HL-60 (cell line): ENCODE results near the gene ACADM.

Experiments used
- DNase-seq, 2 experiments: peaks; one replicate each; pipeline ENCODE4 v3.0.0-alpha.2; 2010 to 2020; ENCODE audit warnings: low read depth in 1 of 2, low spot score in 1 of 2
- H3K27ac ChIP-seq: fragments of 250-450 bp; sonication (Bioruptor Pico); replicated peaks from 2 replicates; pipeline ENCODE4 v1.5.1; 2020; ENCODE audit warnings: mild to moderate bottlenecking, moderate library complexity
- H3K27me3 ChIP-seq: fragments of 250-450 bp; sonication (Bioruptor Pico); 2 replicates; pipeline ENCODE4 v1.5.1; 2021; ENCODE audit warnings: mild to moderate bottlenecking, moderate library complexity; ENCODE audit not compliant: insufficient read depth, poor library complexity, severe bottlenecking
- H3K4me3 ChIP-seq: replicated peaks from 2 replicates; pipeline ENCODE4 v1.5.1; 2011; ENCODE audit warnings: mild to moderate bottlenecking, control low read depth, low read length; ENCODE audit not compliant: insufficient read depth
- GABPA ChIP-seq: IDR thresholded peaks from 2 replicates; pipeline ENCODE4 v1.6.1; 2012; ENCODE audit warnings: low read depth
- POLR2AphosphoS5 ChIP-seq: IDR thresholded peaks from 2 replicates; pipeline ENCODE4 v1.6.1; 2012; ENCODE audit warnings: low read depth
- REST ChIP-seq: IDR thresholded peaks from 2 replicates; pipeline ENCODE4 v1.6.1; 2012; ENCODE audit warnings: low read depth; ENCODE audit not compliant: insufficient replicate concordance
- SPI1 ChIP-seq: IDR thresholded peaks from 2 replicates; pipeline ENCODE4 v1.6.1; 2012; ENCODE audit warnings: low read depth, mild to moderate bottlenecking, borderline replicate concordance
- TF ChIP-seq, protein P1 (sequence below): IDR thresholded peaks from one replicate; pipeline ENCODE4 v1.5.1; 2011; ENCODE audit warnings: low read length, control low read depth, inconsistent platforms; ENCODE audit not compliant: insufficient read depth

ACADM gene

DNA sequence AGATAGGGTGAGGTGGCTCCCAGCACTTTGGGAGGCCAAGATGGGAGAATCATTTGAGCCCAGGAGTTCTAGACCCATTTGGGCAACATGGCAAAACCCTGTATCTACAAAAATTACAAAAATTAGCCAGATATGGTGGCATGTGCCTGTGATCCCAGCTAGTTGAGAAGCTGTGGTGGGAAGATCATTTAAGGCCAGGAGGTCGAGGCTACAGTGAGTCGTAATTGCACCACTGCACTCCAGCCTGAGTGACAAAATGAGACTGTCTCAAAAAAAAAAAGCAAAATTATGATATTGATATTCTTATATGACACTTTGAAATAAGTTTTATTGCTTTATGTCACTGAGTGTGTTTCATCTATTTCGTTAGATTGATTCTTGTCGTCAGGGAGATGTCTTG, 7.4 kb downstream of the ACADM start:
- Histone ChIP-seq H3K27ac (no peak overlapping the region), H3K27me3 (no peaks in the 10 kb centered on the region), H3K4me3 (no peak overlapping the region)
- no peak for DNase-seq
- TF ChIP-seq POLR2AphosphoS5 (no peak), REST (no peak), GABPA (no peak), SPI1 (no peak)
- TF ChIP-seq, protein P1, sequence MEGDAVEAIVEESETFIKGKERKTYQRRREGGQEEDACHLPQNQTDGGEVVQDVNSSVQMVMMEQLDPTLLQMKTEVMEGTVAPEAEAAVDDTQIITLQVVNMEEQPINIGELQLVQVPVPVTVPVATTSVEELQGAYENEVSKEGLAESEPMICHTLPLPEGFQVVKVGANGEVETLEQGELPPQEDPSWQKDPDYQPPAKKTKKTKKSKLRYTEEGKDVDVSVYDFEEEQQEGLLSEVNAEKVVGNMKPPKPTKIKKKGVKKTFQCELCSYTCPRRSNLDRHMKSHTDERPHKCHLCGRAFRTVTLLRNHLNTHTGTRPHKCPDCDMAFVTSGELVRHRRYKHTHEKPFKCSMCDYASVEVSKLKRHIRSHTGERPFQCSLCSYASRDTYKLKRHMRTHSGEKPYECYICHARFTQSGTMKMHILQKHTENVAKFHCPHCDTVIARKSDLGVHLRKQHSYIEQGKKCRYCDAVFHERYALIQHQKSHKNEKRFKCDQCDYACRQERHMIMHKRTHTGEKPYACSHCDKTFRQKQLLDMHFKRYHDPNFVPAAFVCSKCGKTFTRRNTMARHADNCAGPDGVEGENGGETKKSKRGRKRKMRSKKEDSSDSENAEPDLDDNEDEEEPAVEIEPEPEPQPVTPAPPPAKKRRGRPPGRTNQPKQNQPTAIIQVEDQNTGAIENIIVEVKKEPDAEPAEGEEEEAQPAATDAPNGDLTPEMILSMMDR = no peak

- TF ChIP-seq, protein P1 = no peak
- TF ChIP-seq POLR2AphosphoS5 (no peak), REST (no peak), SPI1 (no peak), GABPA (no peak)
- Histone ChIP-seq H3K4me3 (no peak overlapping the region), H3K27ac (no peak overlapping the region), H3K27me3 (no peaks in the 10 kb centered on the region)
- DNase-seq = no peak
These were observed 8.2 kb downstream of the ACADM start for GRCh38 chr1:75732703-75733102.

DNA sequence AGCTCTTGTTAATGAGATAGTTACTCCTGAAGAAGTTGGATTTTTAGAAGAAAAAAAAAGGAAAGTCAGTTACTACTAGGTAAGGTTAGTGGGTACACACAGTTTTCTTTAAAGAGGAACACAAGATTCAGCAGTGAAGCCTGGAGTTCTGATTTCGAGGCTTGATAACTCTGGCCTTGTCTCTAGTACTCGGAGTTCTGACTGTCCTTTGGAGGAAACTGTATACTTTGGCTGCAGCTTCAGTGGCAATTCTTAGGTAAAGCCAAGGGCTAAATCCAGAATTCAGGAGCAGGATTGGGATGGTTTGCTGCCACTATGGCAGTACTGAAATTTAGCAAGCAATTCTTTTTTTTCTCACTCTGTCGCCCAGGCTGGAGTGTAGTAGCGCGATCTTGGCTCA, 9.2 kb downstream of the ACADM start:
- Histone ChIP-seq H3K27me3 (no peaks in the 10 kb centered on the region), H3K27ac (no peak overlapping the region), H3K4me3 (no peak overlapping the region)
- TF ChIP-seq GABPA = no peak
- TF ChIP-seq SPI1 = no peak
- no peak for TF ChIP-seq REST
- TF ChIP-seq POLR2AphosphoS5 = no peak
- TF ChIP-seq, protein P1 = no peak
- no peak for DNase-seq
